A673 (cell line): ENCODE results near the gene FBXO45. TPM values are rescaled to one million over a fixed set of nuclear protein-coding genes. Genes with fewer than 3 reads are reported as not detected.

Experiments
- BruUV-seq: library from RNA; stranded (reverse); fragments of 400-500 nt; replicated peaks from 2 replicates; lab custom pipeline; 2021; lab: Mats Ljungman, UMichigan
- CTCF ChIA-PET: fragments of 300-600 bp; sonication (Branson Sonifier 250); formaldehyde crosslinking; loops from one replicate; lab custom pipeline; 2022; ENCODE audit warnings: antibody characterized with exemption; lab: Charles Lee
- POLR2A ChIA-PET: fragments of 300-600 bp; sonication (Branson Sonifier 250); formaldehyde crosslinking; loops from one replicate; lab custom pipeline; 2022; ENCODE audit warnings: antibody characterized with exemption; ENCODE audit not compliant: low non-redundant PET; lab: Charles Lee
- DNase-seq: peaks from one replicate; pipeline ENCODE4 v3.0.0-alpha.2; 2015; ENCODE audit warnings: low spot score
- H3K27ac ChIP-seq: fragments of 200-600 bp; sonication (generic); 2 replicates; pipeline ENCODE4 v1.5.1; 2016; ENCODE audit warnings: mixed run types, low read depth, mild to moderate bottlenecking, mixed read lengths, antibody characterized with exemption, low read length; ENCODE audit not compliant: poor library complexity, severe bottlenecking
- H3K27me3 ChIP-seq: fragments of 200-600 bp; sonication (generic); replicated peaks from 2 replicates; pipeline ENCODE4 v1.6.1; 2017; ENCODE audit warnings: mixed run types, low read depth, mild to moderate bottlenecking, mixed read lengths, antibody characterized with exemption, low read length; ENCODE audit not compliant: insufficient read depth, poor library complexity
- H3K36me3 ChIP-seq: fragments of 200-600 bp; sonication (generic); 2 replicates; pipeline ENCODE4 v1.6.1; 2016; ENCODE audit warnings: mixed run types, mild to moderate bottlenecking, mixed read lengths, antibody characterized with exemption, low read length; ENCODE audit not compliant: insufficient read depth, poor library complexity, severe bottlenecking
- H3K4me1 ChIP-seq: fragments of 200-600 bp; sonication (generic); 2 replicates; pipeline ENCODE4 v1.6.1; 2017; ENCODE audit warnings: mixed run types, mild to moderate bottlenecking, mixed read lengths, antibody characterized with exemption, low read length; ENCODE audit not compliant: insufficient read depth, poor library complexity, severe bottlenecking
- H3K4me3 ChIP-seq: fragments of 200-600 bp; sonication (generic); 2 replicates; pipeline ENCODE4 v1.5.1; 2016; ENCODE audit warnings: low read depth, mixed run types, mild to moderate bottlenecking, mixed read lengths, low read length; ENCODE audit not compliant: poor library complexity, severe bottlenecking
- H3K9me3 ChIP-seq: fragments of 200-600 bp; sonication (generic); 2 replicates; pipeline ENCODE4 v1.6.1; 2016; ENCODE audit warnings: mixed run types, low read depth, mild to moderate bottlenecking, mixed read lengths, antibody characterized with exemption, low read length; ENCODE audit not compliant: poor library complexity, severe bottlenecking
- EZH2 ChIP-seq: fragments of 200-600 bp; sonication (generic); IDR thresholded peaks from 2 replicates; pipeline ENCODE4 v1.6.1; 2017; ENCODE audit warnings: borderline replicate concordance, low read depth, mild to moderate bottlenecking, mixed read lengths, antibody characterized with exemption, low read length; ENCODE audit not compliant: poor library complexity, severe bottlenecking
- intact Hi-C: fragments of 100-400 bp; cut with micrococcal nuclease; formaldehyde crosslinking; loops from one replicate; pipeline ENCODE4 v1.10.0; 2022; ENCODE audit not compliant: unreplicated experiment
- total RNA-seq: library from RNA; stranded (reverse); gene quantifications from 2 replicates; pipeline ENCODE4 v1.2.3, GENCODE V29; 2021
- TF ChIP-seq, protein P1 (sequence below): fragments of 300-800, 200-600 bp; sonication (generic); conservative IDR thresholded peaks from 2 replicates; pipeline ENCODE4 v1.5.1; 2017; ENCODE audit warnings: low read depth, mild to moderate bottlenecking, antibody characterized with exemption, low read length, moderate library complexity, mixed read lengths

The FBXO45 gene
- total RNA-seq, 1 experiment from 2014 or later: 23.0 TPM

DNA sequence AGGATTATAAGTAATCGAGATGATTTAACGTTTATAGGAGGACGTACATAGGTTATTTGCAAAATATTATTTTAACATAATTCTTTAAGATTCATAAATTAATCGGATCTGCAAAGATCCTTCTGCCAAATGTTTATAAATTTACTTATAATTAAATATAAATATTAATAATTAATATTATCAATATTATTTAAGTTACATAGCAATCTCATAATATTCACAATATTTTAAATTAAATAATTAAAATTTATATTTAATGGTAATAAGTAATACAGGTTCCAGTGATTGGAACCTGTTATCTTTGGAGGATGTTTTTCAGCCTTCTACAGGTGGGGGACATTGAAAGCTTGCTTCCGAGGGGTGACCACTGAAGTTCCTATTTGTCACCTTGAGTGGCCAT is 16.2 kb upstream of the FBXO45 start:
- no peak overlapping the region for H3K4me3 ChIP-seq
- no peaks in the 10 kb centered on the region for H3K4me1 ChIP-seq
- no TSS peak for BruUV-seq
- POLR2A ChIA-PET: no interaction called here
- no peaks in the 10 kb centered on the region for H3K9me3 ChIP-seq
- intact Hi-C loops: no loop called here
- no peaks in the 10 kb centered on the region for H3K27me3 ChIP-seq
- no peak for DNase-seq
- H3K36me3 ChIP-seq: no peaks in the 10 kb centered on the region
- CTCF ChIA-PET: no interaction called here
- no peak overlapping the region for H3K27ac ChIP-seq
- TF ChIP-seq, protein P1, sequence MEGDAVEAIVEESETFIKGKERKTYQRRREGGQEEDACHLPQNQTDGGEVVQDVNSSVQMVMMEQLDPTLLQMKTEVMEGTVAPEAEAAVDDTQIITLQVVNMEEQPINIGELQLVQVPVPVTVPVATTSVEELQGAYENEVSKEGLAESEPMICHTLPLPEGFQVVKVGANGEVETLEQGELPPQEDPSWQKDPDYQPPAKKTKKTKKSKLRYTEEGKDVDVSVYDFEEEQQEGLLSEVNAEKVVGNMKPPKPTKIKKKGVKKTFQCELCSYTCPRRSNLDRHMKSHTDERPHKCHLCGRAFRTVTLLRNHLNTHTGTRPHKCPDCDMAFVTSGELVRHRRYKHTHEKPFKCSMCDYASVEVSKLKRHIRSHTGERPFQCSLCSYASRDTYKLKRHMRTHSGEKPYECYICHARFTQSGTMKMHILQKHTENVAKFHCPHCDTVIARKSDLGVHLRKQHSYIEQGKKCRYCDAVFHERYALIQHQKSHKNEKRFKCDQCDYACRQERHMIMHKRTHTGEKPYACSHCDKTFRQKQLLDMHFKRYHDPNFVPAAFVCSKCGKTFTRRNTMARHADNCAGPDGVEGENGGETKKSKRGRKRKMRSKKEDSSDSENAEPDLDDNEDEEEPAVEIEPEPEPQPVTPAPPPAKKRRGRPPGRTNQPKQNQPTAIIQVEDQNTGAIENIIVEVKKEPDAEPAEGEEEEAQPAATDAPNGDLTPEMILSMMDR: no peak
- no peak for TF ChIP-seq EZH2

DNA sequence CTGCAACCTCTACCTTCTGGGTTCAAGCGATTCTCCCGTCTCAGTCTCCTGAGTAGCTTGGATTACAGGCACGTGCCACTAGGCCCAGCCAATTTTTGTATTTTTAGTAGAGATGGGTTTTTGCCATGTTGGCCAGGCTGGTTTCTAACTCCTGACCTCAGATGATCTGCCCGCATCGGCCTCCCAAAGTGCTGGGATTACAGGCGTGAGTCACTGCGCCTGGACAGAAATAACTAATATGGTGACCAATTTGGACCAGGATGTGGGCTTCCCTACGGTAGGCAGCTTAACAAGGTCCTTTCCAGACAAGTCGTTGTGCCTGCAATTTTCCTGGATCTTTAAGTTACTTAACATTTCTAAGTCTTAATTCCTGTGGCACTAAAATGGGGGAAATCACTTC is 14.9 kb upstream of the FBXO45 start:
- Histone ChIP-seq H3K27ac (no peak overlapping the region), H3K27me3 (no peaks in the 10 kb centered on the region), H3K36me3 (no peaks in the 10 kb centered on the region), H3K9me3 (no peaks in the 10 kb centered on the region), H3K4me1 (no peaks in the 10 kb centered on the region), H3K4me3 (no peak overlapping the region)
- no peak for TF ChIP-seq EZH2
- TF ChIP-seq, protein P1: no peak
- no TSS peak for BruUV-seq
- DNase-seq: no peak
- intact Hi-C loops: no loop called here
- CTCF ChIA-PET: interaction anchor here (0.6 kb wide), 1 partner anchor 347 kb away, joined by 3 read pairs; no protein-coding TSS in a partner anchor
- POLR2A ChIA-PET: no interaction called here

DNA sequence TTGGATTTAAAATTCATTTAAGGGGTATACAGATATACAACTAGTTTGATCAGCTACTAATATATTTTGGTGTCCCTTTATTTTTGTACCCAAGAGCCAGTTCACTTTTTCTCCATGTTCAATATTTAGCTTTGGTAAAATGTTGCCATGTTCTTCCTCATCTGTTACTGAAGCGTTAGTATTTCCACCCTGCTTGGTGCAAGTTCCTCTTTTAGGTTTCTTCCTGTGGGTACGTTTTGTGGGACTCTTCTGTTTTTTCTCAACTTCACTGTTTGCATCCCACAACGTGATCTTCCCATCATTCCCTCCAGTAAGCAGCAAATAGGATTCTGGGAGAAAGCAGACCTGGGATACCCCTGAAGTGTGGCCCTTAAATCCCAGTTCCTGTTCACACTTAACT is 14.3 kb upstream of the FBXO45 start:
- H3K27ac ChIP-seq: no peak overlapping the region
- TF ChIP-seq, protein P1: no peak
- TF ChIP-seq EZH2: no peak
- H3K9me3 ChIP-seq: no peaks in the 10 kb centered on the region
- H3K27me3 ChIP-seq: no peaks in the 10 kb centered on the region
- ChIA-PET POLR2A (no interaction called here), CTCF (interaction anchor here (0.6 kb wide), 1 partner anchor 348 kb away, joined by 3 read pairs; no protein-coding TSS in a partner anchor)
- BruUV-seq: no TSS peak
- no peaks in the 10 kb centered on the region for H3K36me3 ChIP-seq
- no peak for DNase-seq
- no peaks in the 10 kb centered on the region for H3K4me1 ChIP-seq
- intact Hi-C loops: no loop called here
- no peak overlapping the region for H3K4me3 ChIP-seq
